Mammary epithelial cell (primary cell): ENCODE data around the gene SF3B6.

Experiments used
- EZH2 ChIP-seq: IDR thresholded peaks from 2 replicates; pipeline ENCODE4 v1.6.1; 2012; ENCODE audit warnings: low read length, inconsistent platforms, borderline replicate concordance
- TF ChIP-seq, protein P1 (sequence below), 2 donors: IDR thresholded peaks in 1 of 2; conservative IDR thresholded peaks in 1 of 2; 2 replicates each; pipeline ENCODE4 v1.5.1; 2011 to 2012; ENCODE audit warnings: inconsistent platforms in 2 of 2, low read length in 2 of 2, mild to moderate bottlenecking in 2 of 2, control low read depth in 1 of 2, low read depth in 1 of 2; ENCODE audit not compliant: insufficient read depth in 1 of 2; ENCODE audit errors: extremely low read depth in 1 of 2

DNA sequence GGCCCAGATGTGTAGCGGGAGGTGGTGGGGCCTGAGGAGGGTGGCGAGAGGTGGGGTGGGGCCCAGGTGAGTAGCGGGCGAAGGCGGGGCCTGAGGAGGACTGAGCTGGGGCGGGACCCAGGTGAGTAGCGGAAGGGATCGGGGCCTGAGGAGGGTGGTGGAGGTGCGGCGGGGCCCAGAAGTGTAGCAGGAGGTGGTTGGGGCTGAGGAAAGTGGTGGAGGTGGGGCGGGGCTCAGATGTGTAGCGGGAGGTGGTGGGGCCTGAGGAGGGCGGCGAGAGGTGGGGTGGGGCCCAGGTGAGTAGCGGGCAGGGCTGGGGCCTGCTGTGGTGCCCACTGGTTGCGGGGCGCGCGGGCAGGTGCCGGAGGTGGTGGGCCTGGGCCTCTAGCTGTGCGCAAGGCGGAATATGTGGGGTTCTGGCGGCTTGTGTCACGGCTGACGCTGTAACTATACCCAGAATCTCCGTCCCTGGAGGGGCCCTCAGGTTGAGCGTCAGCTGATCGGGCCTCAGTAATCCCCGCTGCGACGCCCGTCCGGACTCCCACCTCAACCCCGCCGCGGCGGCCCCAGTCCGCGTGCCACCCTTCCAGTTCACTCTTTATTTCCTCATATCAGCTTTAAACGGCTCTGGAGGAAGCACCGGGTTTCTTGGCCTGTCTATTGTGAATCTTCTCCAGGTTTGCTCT is 866 bp upstream of the SF3B6 start:
- TF ChIP-seq, protein P1, sequence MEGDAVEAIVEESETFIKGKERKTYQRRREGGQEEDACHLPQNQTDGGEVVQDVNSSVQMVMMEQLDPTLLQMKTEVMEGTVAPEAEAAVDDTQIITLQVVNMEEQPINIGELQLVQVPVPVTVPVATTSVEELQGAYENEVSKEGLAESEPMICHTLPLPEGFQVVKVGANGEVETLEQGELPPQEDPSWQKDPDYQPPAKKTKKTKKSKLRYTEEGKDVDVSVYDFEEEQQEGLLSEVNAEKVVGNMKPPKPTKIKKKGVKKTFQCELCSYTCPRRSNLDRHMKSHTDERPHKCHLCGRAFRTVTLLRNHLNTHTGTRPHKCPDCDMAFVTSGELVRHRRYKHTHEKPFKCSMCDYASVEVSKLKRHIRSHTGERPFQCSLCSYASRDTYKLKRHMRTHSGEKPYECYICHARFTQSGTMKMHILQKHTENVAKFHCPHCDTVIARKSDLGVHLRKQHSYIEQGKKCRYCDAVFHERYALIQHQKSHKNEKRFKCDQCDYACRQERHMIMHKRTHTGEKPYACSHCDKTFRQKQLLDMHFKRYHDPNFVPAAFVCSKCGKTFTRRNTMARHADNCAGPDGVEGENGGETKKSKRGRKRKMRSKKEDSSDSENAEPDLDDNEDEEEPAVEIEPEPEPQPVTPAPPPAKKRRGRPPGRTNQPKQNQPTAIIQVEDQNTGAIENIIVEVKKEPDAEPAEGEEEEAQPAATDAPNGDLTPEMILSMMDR (conservative IDR thresholded peaks at IDR 0.05 in 1 of 2, IDR thresholded peaks at IDR 0.05 in 1 of 2; ENCODE audit: extremely low read depth in 1 of 2, insufficient read depth in 1 of 2, low read depth in 1 of 2, low read length in 2 of 2): no peak
- no peak for TF ChIP-seq EZH2
